Fibroblast of lung (primary cell): ENCODE results near the gene EXD1. TPM values are rescaled to one million over a fixed set of nuclear protein-coding genes. Genes with fewer than 3 reads are reported as not detected.

ENCODE experiments used
- DNase-seq, 2 donors: peaks; one replicate each; pipeline versions ENCODE4 v3.0.0 to v3.0.0-alpha.2; 2010; ENCODE audit warnings: low read depth in 2 of 2
- H2AFZ ChIP-seq: 2 replicates; pipeline ENCODE4 v1.5.1; 2012; ENCODE audit warnings: low read length, control low read depth, inconsistent platforms
- H3K27ac ChIP-seq: 2 replicates; pipeline ENCODE4 v1.5.1; 2011; ENCODE audit warnings: low read length, control low read depth; ENCODE audit not compliant: insufficient read depth
- H3K27me3 ChIP-seq: 2 replicates; pipeline ENCODE4 v1.5.1; 2011; ENCODE audit warnings: mild to moderate bottlenecking, low read length; ENCODE audit not compliant: control insufficient read depth, insufficient read depth
- H3K36me3 ChIP-seq: 2 replicates; pipeline ENCODE4 v1.5.1; 2011; ENCODE audit warnings: low read length; ENCODE audit not compliant: control insufficient read depth, insufficient read depth
- H3K4me1 ChIP-seq: 2 replicates; pipeline ENCODE4 v1.5.1; 2011; ENCODE audit warnings: low read length; ENCODE audit not compliant: control insufficient read depth, insufficient read depth; ENCODE audit errors: extremely low read depth
- H3K4me2 ChIP-seq: 2 replicates; pipeline ENCODE4 v1.5.1; 2011; ENCODE audit warnings: low read length, control low read depth; ENCODE audit not compliant: insufficient read depth; ENCODE audit errors: extremely low read depth
- H3K4me3 ChIP-seq, 4 experiments: fragments of 200-600 bp in 1 of 4; sonication (generic) in 1 of 4; replicated peaks in 1 of 4; 2 replicates each; pipeline ENCODE4 v1.5.1; 2011 to 2016; ENCODE audit warnings: low read length in 4 of 4, low read depth in 3 of 4, mild to moderate bottlenecking in 3 of 4, control low read depth in 2 of 4, inconsistent platforms in 1 of 4, mixed read lengths in 1 of 4; ENCODE audit not compliant: insufficient read depth in 1 of 4; ENCODE audit errors: control extremely low read depth in 1 of 4
- H3K79me2 ChIP-seq: 2 replicates; pipeline ENCODE4 v1.5.1; 2012; ENCODE audit warnings: mild to moderate bottlenecking, low read length, inconsistent platforms; ENCODE audit not compliant: control insufficient read depth, insufficient read depth
- H3K9ac ChIP-seq: 2 replicates; pipeline ENCODE4 v1.5.1; 2011; ENCODE audit warnings: mild to moderate bottlenecking, low read length, control low read depth; ENCODE audit not compliant: insufficient read depth
- H3K9me3 ChIP-seq: 2 replicates; pipeline ENCODE4 v1.5.1; 2012; ENCODE audit warnings: low read depth, low read length; ENCODE audit not compliant: control insufficient read depth, insufficient read depth
- H4K20me1 ChIP-seq: 2 replicates; pipeline ENCODE4 v1.5.1; 2011; ENCODE audit warnings: low read length; ENCODE audit not compliant: control insufficient read depth, insufficient read depth; ENCODE audit errors: extremely low read depth
- CTCF ChIP-seq, 2 donors: IDR thresholded peaks in 1 of 2; conservative IDR thresholded peaks in 1 of 2; 1 replicate in 1 of 2; 2 replicates in 1 of 2; pipeline ENCODE4 v1.5.1; 2011 to 2012; ENCODE audit warnings: low read length in 2 of 2, control low read depth in 1 of 2, inconsistent platforms in 1 of 2, low read depth in 1 of 2, mild to moderate bottlenecking in 1 of 2
- EZH2 ChIP-seq: IDR thresholded peaks from 2 replicates; pipeline ENCODE4 v1.5.1; 2012; ENCODE audit warnings: low read length, control low read depth, mild to moderate bottlenecking; ENCODE audit errors: missing control alignments
- polyA minus RNA-seq: library from RNA; depleted of rRNA, polyadenylated mRNA; stranded (reverse); fragments of >200 nt; gene quantifications from 2 replicates; pipeline ENCODE4 v1.2.3, GENCODE V29; 2011; ENCODE audit warnings: low replicate concordance
- polyA plus RNA-seq, 2 donors: library from polyadenylated mRNA; depleted of rRNA in 1 of 2; stranded (reverse) in 1 of 2; unstranded in 1 of 2; fragments of >200 nt; gene quantifications; 2 replicates each; pipeline ENCODE4 v1.2.1, GENCODE V29; 2011 to 2012; ENCODE audit warnings: missing spikeins in 1 of 2
- total RNA-seq: library from RNA; depleted of rRNA; stranded (reverse); fragments of >200 nt; gene quantifications from 2 replicates; pipeline ENCODE4 v1.2.1, GENCODE V29; 2014

The EXD1 gene
- total RNA-seq (0.17 TPM in 1 of 2 replicates, not detected in the other), polyA plus RNA-seq (0.02 TPM in 1 of 2 replicates, not detected in the other), polyA minus RNA-seq (not detected in 2 replicates)
- polyA plus RNA-seq (2012): not detected in 2 replicates

GRCh38 chr15:41230650-41231421 lies at the start of gene EXD1, which contains the start of gene CHP1:
EXD1 (minus strand) TSS chr15:41230757; CDS start chr15:41226575, 4,182 bp downstream.
CHP1 (plus strand) TSS chr15:41231268; CDS start chr15:41231383, 115 bp downstream.
- no peaks in the 10 kb centered on the region for H4K20me1 ChIP-seq
- TF ChIP-seq CTCF (conservative IDR thresholded peaks at IDR 0.05 in 1 of 2, IDR thresholded peaks at IDR 0.05 in 1 of 2; ENCODE audit: low read depth in 1 of 2, low read length in 2 of 2) (peak; percentile 86 to 93), EZH2 (no peak)
- H3K4me1 ChIP-seq: no peaks in the 10 kb centered on the region
- H3K9ac ChIP-seq: peak within 1 kb of the TSS; percentile 96
- peak within 1 kb of the TSS; percentile 99 for H2AFZ ChIP-seq
- no peaks in the 10 kb centered on the region for H3K27me3 ChIP-seq
- H3K9me3 ChIP-seq: no peaks in the 10 kb centered on the region
- H3K4me2 ChIP-seq: peak within 1 kb of the TSS; percentile 99
- H3K4me3 ChIP-seq: peak within 1 kb of the TSS; percentile 69 to 94 (median 93)
- H3K36me3 ChIP-seq: no peaks in the 10 kb centered on the region
- peaks cover 20% of the 10 kb centered on the region for H3K79me2 ChIP-seq
- DNase-seq: peak; percentile 97 to 98
- H3K27ac ChIP-seq: peak within 1 kb of the TSS; percentile 96

- Histone ChIP-seq H3K4me2 (no peak overlapping the region), H3K79me2 (peaks cover 9% of the 10 kb centered on the region), H2AFZ (no peak overlapping the region), H3K4me3 (no peak overlapping the region), H3K27ac (no peak overlapping the region), H3K9me3 (no peaks in the 10 kb centered on the region), H3K27me3 (no peaks in the 10 kb centered on the region), H4K20me1 (no peaks in the 10 kb centered on the region), H3K4me1 (peaks cover 9% of the 10 kb centered on the region), H3K9ac (no peak overlapping the region), H3K36me3 (peaks cover 9% of the 10 kb centered on the region)
- no peak for DNase-seq
- no peak for TF ChIP-seq EZH2
Measured at GRCh38 chr15:41279535-41280283, 49.2 kb upstream of the EXD1 start.

- no peak overlapping the region for H2AFZ ChIP-seq
- H3K4me3 ChIP-seq: no peak overlapping the region
- H3K4me1 ChIP-seq: peaks cover 9% of the 10 kb centered on the region
- no peaks in the 10 kb centered on the region for H3K79me2 ChIP-seq
- H3K36me3 ChIP-seq: peaks cover 11% of the 10 kb centered on the region
- no peaks in the 10 kb centered on the region for H4K20me1 ChIP-seq
- no peak overlapping the region for H3K27ac ChIP-seq
- H3K9ac ChIP-seq: no peak overlapping the region
- H3K9me3 ChIP-seq: no peaks in the 10 kb centered on the region
- H3K4me2 ChIP-seq: no peak overlapping the region
- TF ChIP-seq EZH2 (no peak), CTCF (conservative IDR thresholded peaks at IDR 0.05 in 1 of 2, IDR thresholded peaks at IDR 0.05 in 1 of 2; ENCODE audit: low read depth in 1 of 2, low read length in 2 of 2) (no peak)
- no peak for DNase-seq
- no peaks in the 10 kb centered on the region for H3K27me3 ChIP-seq
Measured at GRCh38 chr15:41278319-41278718, 47.8 kb upstream of the EXD1 start.
